MCF 10A (cell line): ENCODE measurements around the gene ASB1. TPM values are rescaled to one million over a fixed set of nuclear protein-coding genes. Genes with fewer than 3 reads are reported as not detected.
"Not testable (repeated sequence)": the region's sequence is repeated elsewhere in the genome, so short reads cannot be mapped to it uniquely, and the experiment has no call there.

Source experiments
- BruUV-seq: library from RNA; stranded (reverse); fragments of 400-500 nt; replicated peaks from 2 replicates; lab custom pipeline; 2021; lab: Mats Ljungman, UMichigan
- CTCF ChIA-PET: fragments of 300-600 bp; sonication (Branson Sonifier 250); formaldehyde crosslinking; extraction: SDS; loops from one replicate; lab custom pipeline; 2021; ENCODE audit warnings: antibody characterized with exemption, inconsistent platforms; lab: Yijun Ruan, JAX
- POLR2A ChIA-PET: fragments of 300-600, 350-650 bp; sonication (Branson Sonifier 250); formaldehyde crosslinking; extraction: SDS; loops from one replicate; lab custom pipeline; 2020; ENCODE audit warnings: antibody characterized with exemption, inconsistent platforms; lab: Yijun Ruan, JAX
- DNase-seq: peaks from one replicate; pipeline ENCODE4 v3.0.0-alpha.2; 2018; ENCODE audit not compliant: unreplicated experiment
- H3K27ac Mint-ChIP-seq: one replicate; pipeline ENCODE4 v1.8.0; 2022; ENCODE audit warnings: mild to moderate bottlenecking, low read depth, mixed read lengths; ENCODE audit not compliant: unreplicated experiment
- H3K27me3 Mint-ChIP-seq: one replicate; pipeline ENCODE4 v1.8.0; 2022; ENCODE audit warnings: mixed read lengths; ENCODE audit not compliant: insufficient read depth, unreplicated experiment
- H3K36me3 Mint-ChIP-seq: one replicate; pipeline ENCODE4 v1.8.0; 2022; ENCODE audit warnings: mild to moderate bottlenecking, moderate library complexity, mixed read lengths; ENCODE audit not compliant: insufficient read depth, unreplicated experiment
- H3K4me1 Mint-ChIP-seq: one replicate; pipeline ENCODE4 v1.8.0; 2022; ENCODE audit warnings: mixed read lengths; ENCODE audit not compliant: insufficient read depth, unreplicated experiment
- H3K4me3 Mint-ChIP-seq: one replicate; pipeline ENCODE4 v1.8.0; 2022; ENCODE audit warnings: mild to moderate bottlenecking, moderate library complexity, mixed read lengths; ENCODE audit not compliant: unreplicated experiment
- H3K9me3 Mint-ChIP-seq: one replicate; pipeline ENCODE4 v1.8.0; 2022; ENCODE audit warnings: mixed read lengths; ENCODE audit not compliant: unreplicated experiment
- intact Hi-C: fragments of 100-400 bp; cut with micrococcal nuclease; formaldehyde crosslinking; loops from 2 replicates; pipeline ENCODE4 v1.14.1; 2022
- total RNA-seq: library from RNA; stranded (reverse); gene quantifications from 2 replicates; pipeline ENCODE4 v1.2.3, GENCODE V29; 2022
- TF ChIP-seq, protein P1 (sequence below): fragments of 200-600 bp; IDR thresholded peaks from one replicate; pipeline ENCODE4 v1.8.0; 2022; ENCODE audit warnings: antibody characterized with exemption, mild to moderate bottlenecking; ENCODE audit not compliant: unreplicated experiment

Gene ASB1
- total RNA-seq, 1 experiment from 2014 or later: 104 TPM

DNA sequence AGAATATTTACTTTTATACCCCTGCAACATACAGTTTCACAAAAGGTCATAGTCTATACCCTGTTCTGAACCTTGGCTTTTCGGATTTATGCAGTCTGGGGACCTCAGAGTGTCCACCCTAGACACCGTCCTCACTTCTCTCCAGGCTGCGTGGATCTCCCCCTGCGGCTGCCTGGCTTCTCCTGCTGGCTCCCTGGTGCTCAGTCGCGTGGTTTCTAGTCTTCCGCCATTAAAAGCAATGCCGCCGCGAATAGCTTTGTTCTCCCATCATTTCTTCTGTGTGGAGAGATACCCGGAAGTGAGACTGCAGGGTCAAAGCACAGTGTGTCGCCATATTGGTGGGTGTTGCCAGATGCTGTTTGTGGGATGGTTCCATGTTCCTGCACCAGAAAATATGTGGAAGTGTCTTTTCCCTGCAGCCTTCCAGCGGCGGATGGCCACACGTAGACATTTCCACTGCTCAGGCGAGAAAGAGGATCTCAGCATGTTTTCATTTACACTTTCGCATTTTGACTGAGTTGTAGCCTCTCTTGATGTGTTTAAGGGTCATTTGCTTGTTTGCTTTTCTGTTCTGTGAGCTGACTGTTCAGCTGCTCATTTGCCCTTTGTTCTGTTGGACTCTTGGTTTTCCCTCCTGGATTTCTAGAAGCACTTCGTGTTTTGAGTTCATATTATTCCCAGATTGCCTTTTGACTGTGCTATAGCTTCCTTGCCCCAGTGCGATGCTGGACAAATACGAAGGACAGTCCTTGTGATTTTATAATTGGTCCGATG is 22.9 kb upstream of the ASB1 start:
- no peaks in the 10 kb centered on the region for H3K27me3 Mint-ChIP-seq
- H3K9me3 Mint-ChIP-seq: no peaks in the 10 kb centered on the region
- H3K4me3 Mint-ChIP-seq: no peak overlapping the region
- intact Hi-C loops: no loop called here
- H3K4me1 Mint-ChIP-seq: no peaks in the 10 kb centered on the region
- no peak overlapping the region for H3K27ac Mint-ChIP-seq
- DNase-seq: no peak
- ChIA-PET CTCF (interaction anchor here (0.7 kb wide), 1 partner anchor 323 kb away, joined by 3 read pairs; no protein-coding TSS in a partner anchor), POLR2A (interaction anchor here (0.6 to 2.4 kb wide), 2 partner anchors 10 to 14 kb away, joined by 4 to 5 read pairs; no protein-coding TSS in a partner anchor)
- BruUV-seq: no TSS peak
- H3K36me3 Mint-ChIP-seq: peaks cover 20% of the 10 kb centered on the region
- TF ChIP-seq, protein P1, sequence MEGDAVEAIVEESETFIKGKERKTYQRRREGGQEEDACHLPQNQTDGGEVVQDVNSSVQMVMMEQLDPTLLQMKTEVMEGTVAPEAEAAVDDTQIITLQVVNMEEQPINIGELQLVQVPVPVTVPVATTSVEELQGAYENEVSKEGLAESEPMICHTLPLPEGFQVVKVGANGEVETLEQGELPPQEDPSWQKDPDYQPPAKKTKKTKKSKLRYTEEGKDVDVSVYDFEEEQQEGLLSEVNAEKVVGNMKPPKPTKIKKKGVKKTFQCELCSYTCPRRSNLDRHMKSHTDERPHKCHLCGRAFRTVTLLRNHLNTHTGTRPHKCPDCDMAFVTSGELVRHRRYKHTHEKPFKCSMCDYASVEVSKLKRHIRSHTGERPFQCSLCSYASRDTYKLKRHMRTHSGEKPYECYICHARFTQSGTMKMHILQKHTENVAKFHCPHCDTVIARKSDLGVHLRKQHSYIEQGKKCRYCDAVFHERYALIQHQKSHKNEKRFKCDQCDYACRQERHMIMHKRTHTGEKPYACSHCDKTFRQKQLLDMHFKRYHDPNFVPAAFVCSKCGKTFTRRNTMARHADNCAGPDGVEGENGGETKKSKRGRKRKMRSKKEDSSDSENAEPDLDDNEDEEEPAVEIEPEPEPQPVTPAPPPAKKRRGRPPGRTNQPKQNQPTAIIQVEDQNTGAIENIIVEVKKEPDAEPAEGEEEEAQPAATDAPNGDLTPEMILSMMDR: no peak

DNA sequence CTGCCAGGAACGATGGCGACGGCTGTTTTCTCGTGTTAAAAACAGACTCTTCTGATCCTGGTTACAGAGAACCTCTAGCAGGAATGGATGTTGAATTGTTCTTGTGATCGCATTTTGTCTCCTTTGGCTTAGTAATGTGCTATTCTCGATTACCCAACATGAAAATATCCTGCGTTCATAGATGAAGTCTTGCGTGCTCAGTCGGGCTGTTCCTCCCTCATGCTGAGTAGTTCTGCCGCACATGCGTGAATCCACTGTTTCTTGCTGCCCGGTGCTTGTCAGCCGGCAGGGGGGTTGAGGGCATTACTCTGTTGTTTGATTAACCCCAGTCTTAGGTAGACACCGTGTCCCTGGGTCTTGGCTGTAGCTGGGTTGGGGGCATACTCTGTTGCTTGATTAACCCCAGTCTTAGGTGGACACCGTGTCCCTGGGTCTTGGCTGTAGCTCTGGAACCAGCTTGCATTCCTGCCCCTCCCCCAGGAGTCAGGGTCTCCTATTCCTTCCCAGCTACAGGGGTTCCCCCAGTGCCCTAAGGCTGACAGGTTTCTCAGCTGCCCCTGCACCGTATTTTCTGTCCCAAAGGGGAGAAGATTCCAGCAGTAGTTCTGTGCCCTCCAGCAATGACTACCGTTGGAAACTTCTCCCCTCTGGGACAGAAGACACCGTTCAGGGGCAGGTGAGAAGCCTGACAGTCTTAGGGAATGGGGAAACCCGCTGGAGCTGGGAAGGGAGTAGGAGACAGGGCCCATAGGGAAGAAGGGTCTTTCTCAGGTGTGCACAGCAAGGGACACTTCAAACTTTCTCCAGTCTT is 22.1 kb upstream of the ASB1 start:
- TF ChIP-seq, protein P1: no peak
- peaks cover 20% of the 10 kb centered on the region for H3K36me3 Mint-ChIP-seq
- no peaks in the 10 kb centered on the region for H3K27me3 Mint-ChIP-seq
- CTCF ChIA-PET: no interaction called here
- no peaks in the 10 kb centered on the region for H3K4me1 Mint-ChIP-seq
- no TSS peak for BruUV-seq
- no peak for DNase-seq
- no peak overlapping the region for H3K27ac Mint-ChIP-seq
- H3K4me3 Mint-ChIP-seq: no peak overlapping the region
- no peaks in the 10 kb centered on the region for H3K9me3 Mint-ChIP-seq
- intact Hi-C loops: no loop called here
- POLR2A ChIA-PET: no interaction called here

DNA sequence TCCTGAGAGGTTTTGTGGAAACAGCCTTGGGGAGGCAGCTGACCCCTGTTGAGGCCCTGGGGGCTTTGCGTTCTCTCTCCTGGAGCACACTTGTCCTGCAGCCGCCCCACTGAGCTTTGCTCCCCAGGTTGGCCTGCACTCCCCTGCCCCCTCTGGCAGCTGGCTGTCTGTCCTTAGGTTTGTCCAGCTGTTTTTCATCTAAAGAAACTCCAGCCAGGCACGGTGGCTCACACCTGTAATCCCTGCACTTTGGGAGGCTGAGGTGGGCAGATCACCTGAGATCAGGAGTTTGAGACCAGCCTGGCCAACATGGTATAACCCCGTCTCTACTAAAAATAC is 21.5 kb upstream of the ASB1 start:
- POLR2A ChIA-PET, H3K27ac Mint-ChIP-seq, H3K4me1 Mint-ChIP-seq, DNase-seq, H3K27me3 Mint-ChIP-seq, intact Hi-C loops, H3K9me3 Mint-ChIP-seq, BruUV-seq, CTCF ChIA-PET, H3K4me3 Mint-ChIP-seq: not testable (repeated sequence)
- H3K36me3 Mint-ChIP-seq: peaks cover 15% of the 10 kb centered on the region

DNA sequence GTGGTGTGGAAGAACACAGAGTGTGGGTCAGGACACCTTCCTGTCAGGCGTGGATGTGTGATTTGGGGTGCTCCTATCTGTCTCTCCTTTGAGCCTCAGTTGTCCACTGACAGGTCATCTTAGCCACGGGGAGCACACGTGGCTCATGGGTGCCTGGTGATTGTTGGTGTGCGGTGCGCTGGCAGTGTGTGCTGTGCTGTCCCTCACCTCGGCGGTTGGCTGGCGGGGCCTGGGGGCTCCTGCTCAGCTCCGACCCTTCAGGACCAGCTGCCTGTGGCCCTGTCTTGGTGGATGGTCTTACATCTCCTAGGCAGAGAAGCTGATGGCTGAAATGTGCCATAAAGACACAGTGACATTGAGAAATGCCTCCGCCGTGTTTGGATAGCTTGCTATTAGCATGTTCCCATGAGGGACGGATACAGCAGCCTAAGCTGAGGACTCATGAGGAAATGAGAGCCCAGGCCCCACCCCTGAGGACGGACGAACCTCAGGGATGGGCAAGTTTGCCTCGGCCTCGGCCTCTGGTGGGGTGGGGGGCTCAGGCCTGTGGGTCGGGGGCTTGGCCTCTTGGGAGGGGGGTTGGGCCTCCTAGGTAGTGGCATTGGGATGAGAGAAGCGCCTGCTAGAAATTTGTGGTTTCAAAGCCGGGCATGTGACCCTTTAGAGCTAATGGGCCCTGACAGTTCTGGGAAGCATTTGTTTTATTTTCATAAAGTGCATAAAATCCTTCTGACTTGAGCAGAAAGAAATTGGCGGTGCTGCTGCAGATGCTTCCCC is 20.3 kb upstream of the ASB1 start:
- TF ChIP-seq, protein P1: no peak
- no TSS peak for BruUV-seq
- ChIA-PET POLR2A (interaction anchor here (1.0 kb wide), 1 partner anchor 326 kb away, joined by 3 read pairs; no protein-coding TSS in a partner anchor), CTCF (no interaction called here)
- Mint-ChIP-seq H3K4me3 (no peak overlapping the region), H3K4me1 (no peaks in the 10 kb centered on the region), H3K36me3 (peaks cover 13% of the 10 kb centered on the region), H3K27ac (no peak overlapping the region), H3K27me3 (no peaks in the 10 kb centered on the region), H3K9me3 (no peaks in the 10 kb centered on the region)
- no peak for DNase-seq
- intact Hi-C loops: no loop called here
